ENCODE results near the gene IMPG1. TPM values are rescaled to one million over a fixed set of nuclear protein-coding genes. Genes with fewer than 3 reads are reported as not detected.
"Not testable (repeated sequence)": the region's sequence is repeated elsewhere in the genome, so short reads cannot be mapped to it uniquely, and the experiment has no call there.

IMPG1 gene
- total RNA-seq, 4 donors from 2014 or later, result not detected

DNA sequence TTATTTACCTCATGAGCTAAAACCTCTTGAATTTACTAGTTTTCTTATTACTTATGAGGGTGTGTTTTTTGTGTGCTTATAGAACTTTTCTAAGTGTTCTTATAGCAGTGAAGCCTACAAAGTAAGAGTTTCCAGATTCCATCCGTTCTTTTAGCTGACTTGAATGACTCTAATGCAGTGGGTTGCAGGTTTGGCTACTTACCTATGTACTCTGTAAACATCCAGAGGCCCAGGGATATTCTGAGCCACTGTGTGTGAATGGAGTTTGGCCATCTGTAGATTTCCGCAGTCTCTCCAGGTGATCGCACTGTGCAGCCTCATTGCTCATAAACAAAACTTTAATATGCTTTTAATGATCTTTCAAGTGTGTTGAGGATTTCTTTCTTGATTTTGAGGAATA is 165.6 kb downstream of the IMPG1 start:
- intact Hi-C loops (cut with DNase I; ENCODE audit: low total_unique reads), result no loop called here
- DNase-seq (ENCODE audit: low spot score in 2 of 2), result no peak
- TF ChIP-seq, protein P1, sequence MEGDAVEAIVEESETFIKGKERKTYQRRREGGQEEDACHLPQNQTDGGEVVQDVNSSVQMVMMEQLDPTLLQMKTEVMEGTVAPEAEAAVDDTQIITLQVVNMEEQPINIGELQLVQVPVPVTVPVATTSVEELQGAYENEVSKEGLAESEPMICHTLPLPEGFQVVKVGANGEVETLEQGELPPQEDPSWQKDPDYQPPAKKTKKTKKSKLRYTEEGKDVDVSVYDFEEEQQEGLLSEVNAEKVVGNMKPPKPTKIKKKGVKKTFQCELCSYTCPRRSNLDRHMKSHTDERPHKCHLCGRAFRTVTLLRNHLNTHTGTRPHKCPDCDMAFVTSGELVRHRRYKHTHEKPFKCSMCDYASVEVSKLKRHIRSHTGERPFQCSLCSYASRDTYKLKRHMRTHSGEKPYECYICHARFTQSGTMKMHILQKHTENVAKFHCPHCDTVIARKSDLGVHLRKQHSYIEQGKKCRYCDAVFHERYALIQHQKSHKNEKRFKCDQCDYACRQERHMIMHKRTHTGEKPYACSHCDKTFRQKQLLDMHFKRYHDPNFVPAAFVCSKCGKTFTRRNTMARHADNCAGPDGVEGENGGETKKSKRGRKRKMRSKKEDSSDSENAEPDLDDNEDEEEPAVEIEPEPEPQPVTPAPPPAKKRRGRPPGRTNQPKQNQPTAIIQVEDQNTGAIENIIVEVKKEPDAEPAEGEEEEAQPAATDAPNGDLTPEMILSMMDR (IDR thresholded peaks at IDR 0.05), result no peak
- no peak for TF ChIP-seq POLR2A (IDR thresholded peaks at IDR 0.05)
- WGBS, 2 donors, result 90 to 94% methylated on average over 3 of the region's 3 CpGs
- no peak overlapping the region for H3K4me3 ChIP-seq (ENCODE audit: low read depth, poor library complexity, severe bottlenecking)

DNA sequence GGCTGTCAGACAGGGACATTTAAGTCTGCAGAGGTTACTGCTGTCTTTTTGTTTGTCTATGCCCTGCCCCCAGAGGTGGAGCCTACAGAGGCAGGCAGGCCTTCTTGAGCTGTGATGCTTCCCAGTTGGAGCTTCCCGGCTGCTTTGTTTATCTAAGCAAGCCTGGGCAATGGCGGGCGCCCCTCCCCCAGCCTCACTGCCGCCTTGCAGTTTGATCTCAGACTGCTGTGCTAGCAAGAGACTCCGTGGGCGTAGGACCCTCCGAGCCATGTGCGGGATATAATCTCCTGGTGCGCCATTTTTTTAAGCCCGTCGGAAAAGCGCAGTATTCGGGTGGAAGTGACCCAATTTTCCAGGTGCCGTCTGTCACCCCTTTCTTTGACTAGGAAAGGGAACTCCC is 167.3 kb downstream of the IMPG1 start:
- H3K4me3 ChIP-seq (ENCODE audit: low read depth, poor library complexity, severe bottlenecking); DNase-seq (ENCODE audit: low spot score in 2 of 2); intact Hi-C loops (cut with DNase I; ENCODE audit: low total_unique reads): not testable (repeated sequence)
- WGBS, 2 donors, result 96 to 97% methylated on average over 14 of the region's 14 CpGs

DNA sequence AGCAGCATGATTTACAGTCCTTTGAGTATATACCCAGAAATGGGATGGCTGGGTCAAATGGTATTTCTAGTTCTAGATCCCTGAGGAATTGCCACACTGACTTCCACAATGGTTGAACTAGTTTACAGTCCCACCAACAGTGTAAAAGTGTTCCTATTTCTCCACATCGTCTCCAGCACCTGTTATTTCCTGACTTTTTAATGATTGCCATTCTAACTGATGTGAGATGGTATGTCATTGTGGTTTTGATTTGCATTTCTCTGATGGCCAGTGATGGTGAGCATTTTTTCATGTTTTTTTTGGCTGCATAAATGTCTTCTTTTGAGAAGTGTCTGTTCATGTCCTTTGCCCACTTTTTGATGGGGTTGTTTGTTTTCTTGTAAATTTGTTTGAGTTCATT is 172.2 kb downstream of the IMPG1 start:
- intact Hi-C loops (cut with DNase I; ENCODE audit: low total_unique reads); DNase-seq (ENCODE audit: low spot score in 2 of 2); H3K4me3 ChIP-seq (ENCODE audit: low read depth, poor library complexity, severe bottlenecking): not testable (repeated sequence)
- 91 to 96% methylated on average over 1 of the region's 1 CpG for WGBS, 2 donors

DNA sequence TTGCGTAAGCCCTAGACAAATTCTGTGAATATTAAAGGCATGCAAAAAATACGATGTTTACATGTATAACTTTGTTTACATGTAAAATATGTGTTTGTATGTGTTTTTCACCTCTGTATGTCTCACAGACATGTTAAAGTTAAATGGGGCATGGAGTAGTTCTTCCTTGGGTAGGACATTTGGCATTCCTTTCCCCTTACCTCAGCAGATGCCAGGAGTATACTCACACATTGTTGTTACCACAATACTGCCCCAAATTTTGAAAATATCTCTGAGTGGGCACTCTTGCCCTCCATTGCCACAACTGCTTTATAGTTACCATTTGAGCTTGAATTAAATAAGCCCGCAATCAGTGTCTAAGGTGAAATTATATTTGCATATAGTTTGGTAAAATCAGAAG is 175.9 kb downstream of the IMPG1 start:
- no peak for DNase-seq (ENCODE audit: low spot score in 2 of 2)
- H3K4me3 ChIP-seq (ENCODE audit: low read depth, poor library complexity, severe bottlenecking), result no peak overlapping the region
- no peak for TF ChIP-seq POLR2A (IDR thresholded peaks at IDR 0.05)
- TF ChIP-seq, protein P1 (IDR thresholded peaks at IDR 0.05), result no peak
- intact Hi-C loops (cut with DNase I; ENCODE audit: low total_unique reads), result no loop called here
- 92 to 93% methylated on average over 3 of the region's 3 CpGs for WGBS, 2 donors

DNA sequence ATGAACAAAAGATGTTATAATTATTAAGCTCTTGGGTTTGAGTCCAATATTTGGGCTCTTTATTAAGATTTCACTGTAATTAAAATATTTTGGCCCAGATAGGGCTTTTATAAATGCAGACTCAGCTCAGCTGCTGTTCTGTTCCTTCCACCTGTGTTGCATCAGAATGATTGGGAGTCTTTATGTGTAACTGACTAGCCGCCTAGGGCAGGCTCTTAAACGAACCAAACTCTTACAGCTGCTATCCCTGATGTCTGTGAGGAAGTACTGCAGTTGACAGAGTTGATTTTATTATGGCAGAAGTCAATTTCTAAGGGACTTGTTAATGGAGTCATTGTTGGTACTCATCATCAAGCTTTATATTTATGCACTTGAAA is 178.7 kb downstream of the IMPG1 start:
- TF ChIP-seq POLR2A (IDR thresholded peaks at IDR 0.05), result no peak
- TF ChIP-seq, protein P1 (IDR thresholded peaks at IDR 0.05), result no peak
- DNase-seq (ENCODE audit: low spot score in 2 of 2), result no peak
- WGBS, 2 donors, result 81 to 89% methylated on average over 2 of the region's 2 CpGs
- intact Hi-C loops (cut with DNase I; ENCODE audit: low total_unique reads), result no loop called here
- H3K4me3 ChIP-seq (ENCODE audit: low read depth, poor library complexity, severe bottlenecking), result no peak overlapping the region

DNA sequence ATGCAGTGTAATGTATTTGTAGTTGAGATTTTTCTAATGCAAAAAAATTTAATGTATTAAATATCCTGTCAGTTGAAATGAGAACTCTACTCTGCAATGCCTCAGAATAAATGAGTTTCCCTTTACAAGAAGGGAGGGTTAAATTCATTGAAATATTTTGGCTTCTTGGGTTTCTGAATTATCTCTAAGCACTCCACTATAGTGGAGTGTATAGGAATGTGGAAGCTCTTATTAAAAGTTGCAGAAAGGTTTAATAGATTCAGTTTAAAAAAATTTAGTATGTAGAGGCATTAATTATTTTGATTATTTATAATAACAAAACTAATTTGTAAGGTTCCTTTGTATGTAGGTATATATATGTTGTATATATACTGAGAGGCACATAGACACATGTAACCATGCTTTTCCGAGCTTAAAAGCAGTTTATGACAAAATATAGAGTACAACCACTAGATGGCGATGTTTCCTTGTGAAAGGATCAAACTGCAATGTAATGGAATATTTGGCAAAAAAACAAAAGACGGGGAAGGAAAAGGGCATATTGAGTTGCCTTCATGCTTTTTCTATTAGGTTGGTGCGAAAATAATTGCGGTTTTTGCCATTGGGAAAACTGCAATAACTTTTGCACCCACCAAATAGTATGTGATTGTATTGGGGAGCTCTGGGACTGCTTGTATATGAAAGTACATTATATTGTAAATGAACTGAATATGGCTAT is 179.2 kb downstream of the IMPG1 start:
- WGBS, 2 donors, result 26 to 27% methylated on average over 5 of the region's 5 CpGs
- intact Hi-C loops (cut with DNase I; ENCODE audit: low total_unique reads), result no loop called here
- no peak for TF ChIP-seq POLR2A (IDR thresholded peaks at IDR 0.05)
- TF ChIP-seq, protein P1 (IDR thresholded peaks at IDR 0.05), result no peak
- DNase-seq (ENCODE audit: low spot score in 2 of 2), result no peak
- no peak overlapping the region for H3K4me3 ChIP-seq (ENCODE audit: low read depth, poor library complexity, severe bottlenecking)

DNA sequence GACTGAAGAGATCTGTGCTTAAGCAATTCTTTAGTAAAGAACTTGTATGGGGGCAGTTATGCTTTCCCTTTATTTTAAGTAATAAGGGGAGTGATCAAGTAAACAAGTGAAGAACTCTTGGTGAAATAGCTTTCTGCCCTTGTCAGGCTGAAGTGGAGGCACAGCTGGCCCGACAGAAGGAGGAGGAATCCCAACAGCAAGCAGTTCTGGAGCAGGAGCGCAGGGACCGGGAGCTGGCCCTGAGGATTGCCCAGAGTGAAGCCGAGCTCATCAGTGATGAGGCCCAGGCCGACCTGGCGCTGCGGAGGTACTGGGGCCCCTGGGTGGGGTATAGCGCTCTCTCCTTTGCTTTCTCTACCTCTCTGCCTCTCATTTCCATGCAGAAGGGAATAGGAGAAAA is 180.1 kb downstream of the IMPG1 start:
- TF ChIP-seq, protein P1 (IDR thresholded peaks at IDR 0.05), result no peak
- TF ChIP-seq POLR2A (IDR thresholded peaks at IDR 0.05), result no peak
- no peak overlapping the region for H3K4me3 ChIP-seq (ENCODE audit: low read depth, poor library complexity, severe bottlenecking)
- whole genome bisulfite sequencing, 2 donors, result 95 to 96% methylated on average over 8 of the region's 8 CpGs
- intact Hi-C loops (cut with DNase I; ENCODE audit: low total_unique reads), result no loop called here
- DNase-seq (ENCODE audit: low spot score in 2 of 2), result no peak
